ENCODE data around the gene FCHO2.
A peak's percentile ranks its signal among the peaks of the same experiment; 100 is the strongest.

Gene FCHO2, protein sequence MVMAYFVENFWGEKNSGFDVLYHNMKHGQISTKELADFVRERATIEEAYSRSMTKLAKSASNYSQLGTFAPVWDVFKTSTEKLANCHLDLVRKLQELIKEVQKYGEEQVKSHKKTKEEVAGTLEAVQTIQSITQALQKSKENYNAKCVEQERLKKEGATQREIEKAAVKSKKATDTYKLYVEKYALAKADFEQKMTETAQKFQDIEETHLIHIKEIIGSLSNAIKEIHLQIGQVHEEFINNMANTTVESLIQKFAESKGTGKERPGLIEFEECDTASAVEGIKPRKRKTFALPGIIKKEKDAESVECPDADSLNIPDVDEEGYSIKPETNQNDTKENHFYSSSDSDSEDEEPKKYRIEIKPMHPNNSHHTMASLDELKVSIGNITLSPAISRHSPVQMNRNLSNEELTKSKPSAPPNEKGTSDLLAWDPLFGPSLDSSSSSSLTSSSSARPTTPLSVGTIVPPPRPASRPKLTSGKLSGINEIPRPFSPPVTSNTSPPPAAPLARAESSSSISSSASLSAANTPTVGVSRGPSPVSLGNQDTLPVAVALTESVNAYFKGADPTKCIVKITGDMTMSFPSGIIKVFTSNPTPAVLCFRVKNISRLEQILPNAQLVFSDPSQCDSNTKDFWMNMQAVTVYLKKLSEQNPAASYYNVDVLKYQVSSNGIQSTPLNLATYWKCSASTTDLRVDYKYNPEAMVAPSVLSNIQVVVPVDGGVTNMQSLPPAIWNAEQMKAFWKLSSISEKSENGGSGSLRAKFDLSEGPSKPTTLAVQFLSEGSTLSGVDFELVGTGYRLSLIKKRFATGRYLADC

DNA sequence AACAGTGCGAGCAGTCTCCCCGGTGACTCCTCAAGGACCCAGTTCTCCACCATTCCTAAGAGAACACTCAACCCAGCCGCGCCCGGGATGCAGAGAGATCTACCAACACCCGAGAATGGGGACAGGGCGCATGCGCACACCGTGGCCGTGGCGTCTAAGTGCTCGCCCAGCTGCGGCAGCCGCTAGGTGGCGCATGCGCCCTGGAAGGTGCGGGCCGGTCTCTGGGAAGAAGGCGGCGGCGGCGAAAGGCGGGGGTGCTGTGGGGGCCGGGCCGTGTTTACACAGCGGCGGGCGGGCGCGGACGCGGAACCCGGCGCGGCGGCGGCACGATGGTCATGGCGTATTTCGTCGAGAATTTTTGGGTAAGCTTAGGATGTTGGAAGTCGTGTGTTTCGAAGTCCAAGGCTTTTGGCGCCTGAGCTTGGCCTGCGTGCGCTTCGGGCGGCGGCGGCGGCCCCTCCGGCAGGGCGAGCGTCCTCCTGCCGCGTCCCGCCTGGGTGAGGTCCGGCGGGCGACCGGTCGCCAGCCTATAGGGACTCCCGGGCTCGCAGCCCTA, at the start of gene FCHO2:
FCHO2 (plus strand) TSS at position 274 of the 556 bp plus-strand sequence; CDS start at position 330, 56 bp downstream.
- Histone ChIP-seq H3K27ac (peak within 1 kb of the TSS; percentile 95 to 99), H3K4me3 (peak within 1 kb of the TSS; percentile 81)
- peak; percentile 97 for DNase-seq (ENCODE audit: low spot score)
- TF ChIP-seq, protein P1, sequence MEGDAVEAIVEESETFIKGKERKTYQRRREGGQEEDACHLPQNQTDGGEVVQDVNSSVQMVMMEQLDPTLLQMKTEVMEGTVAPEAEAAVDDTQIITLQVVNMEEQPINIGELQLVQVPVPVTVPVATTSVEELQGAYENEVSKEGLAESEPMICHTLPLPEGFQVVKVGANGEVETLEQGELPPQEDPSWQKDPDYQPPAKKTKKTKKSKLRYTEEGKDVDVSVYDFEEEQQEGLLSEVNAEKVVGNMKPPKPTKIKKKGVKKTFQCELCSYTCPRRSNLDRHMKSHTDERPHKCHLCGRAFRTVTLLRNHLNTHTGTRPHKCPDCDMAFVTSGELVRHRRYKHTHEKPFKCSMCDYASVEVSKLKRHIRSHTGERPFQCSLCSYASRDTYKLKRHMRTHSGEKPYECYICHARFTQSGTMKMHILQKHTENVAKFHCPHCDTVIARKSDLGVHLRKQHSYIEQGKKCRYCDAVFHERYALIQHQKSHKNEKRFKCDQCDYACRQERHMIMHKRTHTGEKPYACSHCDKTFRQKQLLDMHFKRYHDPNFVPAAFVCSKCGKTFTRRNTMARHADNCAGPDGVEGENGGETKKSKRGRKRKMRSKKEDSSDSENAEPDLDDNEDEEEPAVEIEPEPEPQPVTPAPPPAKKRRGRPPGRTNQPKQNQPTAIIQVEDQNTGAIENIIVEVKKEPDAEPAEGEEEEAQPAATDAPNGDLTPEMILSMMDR (IDR thresholded peaks at IDR 0.05): peak; percentile 81

DNA sequence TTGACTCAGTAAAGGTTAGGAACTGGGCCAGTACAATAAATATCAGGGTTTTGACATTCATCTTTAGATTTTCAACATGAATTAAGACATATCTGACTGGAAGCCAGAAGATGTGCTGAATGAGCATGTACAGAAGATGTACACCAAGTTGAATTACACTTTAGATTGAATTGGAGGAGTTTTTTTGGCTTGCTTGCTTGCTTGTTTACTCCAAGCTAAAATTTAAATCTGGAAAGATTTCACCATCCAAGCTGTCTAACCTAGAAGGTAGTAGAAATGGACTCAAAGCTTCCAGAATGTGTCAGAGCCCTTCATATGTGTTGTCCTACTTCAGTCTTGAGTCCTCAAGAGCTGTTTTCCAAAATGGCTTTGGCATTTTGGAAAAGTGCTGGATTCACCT, 49.0 kb upstream of the FCHO2 start:
- Histone ChIP-seq H3K4me3 (no peak overlapping the region), H3K27ac (no peak overlapping the region)
- TF ChIP-seq, protein P1 (IDR thresholded peaks at IDR 0.05): no peak
- DNase-seq (ENCODE audit: low spot score): no peak

DNA sequence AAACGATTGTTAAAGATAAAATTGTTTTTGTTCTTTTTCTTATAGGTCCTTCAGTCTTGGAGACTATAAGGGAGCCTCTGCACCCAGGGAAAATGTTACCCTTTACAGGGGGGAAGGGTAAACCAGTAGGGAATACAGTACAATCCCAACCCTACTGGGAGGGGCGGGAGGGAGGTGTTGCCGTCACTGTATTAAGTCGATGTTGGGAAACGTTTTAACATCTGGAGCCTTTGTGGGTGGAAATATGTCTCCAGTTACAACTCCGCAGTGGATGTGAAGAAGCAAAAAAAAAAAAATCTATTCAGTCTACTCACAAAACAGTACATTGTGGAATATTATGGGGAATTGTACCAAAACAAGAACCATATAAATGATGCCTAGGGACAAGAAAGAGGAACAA, 47.2 kb upstream of the FCHO2 start:
- TF ChIP-seq, protein P1 (IDR thresholded peaks at IDR 0.05): no peak
- Histone ChIP-seq H3K27ac (no peak overlapping the region), H3K4me3 (no peak overlapping the region)
- no peak for DNase-seq (ENCODE audit: low spot score)

DNA sequence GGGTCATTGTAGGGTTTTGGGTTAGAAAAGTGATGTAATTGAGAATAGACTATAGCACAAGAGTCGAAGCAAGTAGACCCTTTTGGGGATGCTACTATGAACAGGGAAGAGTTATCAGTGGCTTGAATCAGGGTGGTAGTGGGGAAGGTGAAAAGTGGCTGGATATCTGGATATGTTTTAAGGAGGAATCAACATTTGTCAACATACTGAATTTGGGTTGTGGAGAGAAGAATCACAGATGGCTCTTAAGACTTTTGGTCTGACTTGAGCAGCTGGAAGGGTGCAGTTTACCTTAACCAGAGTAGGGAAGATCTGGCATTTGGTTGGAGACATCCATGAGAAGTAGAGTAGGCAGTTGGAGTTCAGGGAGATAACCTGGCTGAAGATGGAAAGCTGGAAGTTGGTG, 38.5 kb upstream of the FCHO2 start:
- DNase-seq (ENCODE audit: low spot score): no peak
- Histone ChIP-seq H3K27ac (no peak overlapping the region), H3K4me3 (no peak overlapping the region)
- TF ChIP-seq, protein P1 (IDR thresholded peaks at IDR 0.05): no peak

DNA sequence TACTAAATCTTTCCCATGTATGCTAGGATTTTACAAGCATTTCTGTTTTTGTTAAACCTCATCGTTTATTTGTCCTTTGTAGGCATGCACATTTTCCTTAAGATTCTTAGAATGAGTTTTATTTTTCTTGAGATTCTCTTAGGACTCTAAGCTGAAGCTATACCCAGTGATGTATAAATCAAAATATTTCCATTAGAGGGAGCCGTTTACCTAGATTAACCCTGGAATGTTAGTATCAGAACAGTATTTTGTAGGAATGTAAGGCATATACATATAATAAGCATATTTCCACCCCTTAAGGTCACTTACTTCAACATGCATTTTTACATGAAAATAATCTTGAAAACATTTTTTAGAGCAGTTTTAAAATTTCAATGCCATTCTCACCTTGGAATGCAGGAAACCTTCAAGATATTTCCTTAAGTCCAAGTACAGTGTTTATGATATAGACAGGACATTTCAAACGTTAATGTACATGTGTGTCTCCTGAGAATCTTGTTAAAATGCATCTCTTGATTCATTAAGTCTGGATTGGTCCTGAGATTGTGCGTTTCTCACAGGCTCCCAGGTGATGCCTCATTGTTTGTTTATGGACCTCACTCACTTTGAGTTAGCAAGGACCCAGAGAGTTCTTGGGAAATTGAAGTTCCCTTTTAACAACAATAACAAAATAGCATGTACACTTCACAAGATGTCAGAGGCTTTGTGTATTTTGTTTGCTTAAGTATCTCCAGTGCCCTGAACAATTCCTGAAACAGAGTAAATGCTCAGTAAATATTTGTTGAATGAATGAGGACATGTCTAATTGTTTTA, 34.9 kb upstream of the FCHO2 start:
- no peak for DNase-seq (ENCODE audit: low spot score)
- no peak overlapping the region for H3K27ac ChIP-seq
- H3K4me3 ChIP-seq: no peak overlapping the region
- TF ChIP-seq, protein P1 (IDR thresholded peaks at IDR 0.05): no peak

DNA sequence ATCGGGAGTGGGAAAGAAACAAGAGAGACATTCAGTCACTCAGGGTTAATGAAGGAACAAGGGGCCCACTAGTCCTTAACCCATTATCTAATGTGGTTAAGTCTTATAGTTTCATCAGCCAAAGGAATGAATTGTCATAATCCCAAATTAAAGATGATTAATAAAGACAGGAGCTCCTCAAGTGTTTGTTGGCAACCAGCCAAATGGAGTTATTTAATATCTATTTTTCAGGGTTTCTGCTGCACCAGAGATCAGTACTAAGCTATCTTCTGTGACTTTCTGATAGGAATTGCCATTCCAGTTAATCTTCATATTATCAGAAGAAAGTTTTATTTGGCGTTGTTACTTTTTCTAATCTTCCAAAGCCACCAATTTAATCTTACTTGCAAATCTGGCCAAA, 34.0 kb upstream of the FCHO2 start:
- TF ChIP-seq, protein P1 (IDR thresholded peaks at IDR 0.05): no peak
- H3K4me3 ChIP-seq: no peak overlapping the region
- no peak for DNase-seq (ENCODE audit: low spot score)
- no peak overlapping the region for H3K27ac ChIP-seq
